SU-DHL-6 (cell line): Measurements from ENCODE around the gene CWC27.

Source experiments
- H2AFZ ChIP-seq: fragments of 200-600 bp; sonication (generic); 2 replicates; pipeline ENCODE4 v1.6.1; 2014; ENCODE audit warnings: low read depth, mild to moderate bottlenecking, moderate library complexity, mixed read lengths, antibody characterized with exemption, low read length; ENCODE audit not compliant: severe bottlenecking
- H3F3A ChIP-seq: fragments of 200-600 bp; shearing (Covaris generic); 2 replicates; pipeline ENCODE4 v1.6.0; 2016; ENCODE audit warnings: antibody characterized with exemption, mild to moderate bottlenecking; ENCODE audit not compliant: insufficient read depth
- H3K27ac ChIP-seq: fragments of 200-600 bp; sonication (generic); 2 replicates; pipeline ENCODE4 v1.5.1; 2016; ENCODE audit warnings: low read depth, mild to moderate bottlenecking, low read length, moderate library complexity, mixed read lengths
- H3K27me3 ChIP-seq: fragments of 200-600 bp; sonication (generic), shearing (Covaris generic); 2 replicates; pipeline ENCODE4 v1.6.0; 2014; ENCODE audit warnings: mild to moderate bottlenecking, low read length
- H3K36me3 ChIP-seq: fragments of 200-600 bp; sonication (generic); 2 replicates; pipeline ENCODE4 v1.6.1; 2014; ENCODE audit warnings: mild to moderate bottlenecking, low read length, mixed read lengths
- H3K4me2 ChIP-seq: fragments of 300-600, 200-600 bp; shearing (Covaris generic), sonication (generic); 2 replicates; pipeline ENCODE4 v1.6.0; 2014; ENCODE audit warnings: low read length, low read depth, mild to moderate bottlenecking; ENCODE audit not compliant: poor library complexity, severe bottlenecking
- H3K4me3 ChIP-seq: fragments of 200-600 bp; sonication (generic); 2 replicates; pipeline ENCODE4 v1.5.1; 2014; ENCODE audit warnings: antibody characterized with exemption, low read length, mild to moderate bottlenecking, mixed read lengths; ENCODE audit not compliant: insufficient read depth, poor library complexity, severe bottlenecking
- H3K79me2 ChIP-seq: fragments of 200-600 bp; sonication (generic); 2 replicates; pipeline ENCODE4 v1.6.1; 2014; ENCODE audit warnings: mild to moderate bottlenecking, low read length, moderate library complexity; ENCODE audit not compliant: insufficient read depth
- H3K9ac ChIP-seq: fragments of 200-600 bp; sonication (generic); 2 replicates; pipeline ENCODE4 v1.7.0; 2014; ENCODE audit warnings: mild to moderate bottlenecking, low read length
- H3K9me2 ChIP-seq: fragments of 200-600 bp; sonication (generic); replicated peaks from 2 replicates; pipeline ENCODE4 v1.6.1; 2014; ENCODE audit warnings: low read length; ENCODE audit not compliant: insufficient read depth
- H3K9me3 ChIP-seq: fragments of 200-600 bp; sonication (generic); 2 replicates; pipeline ENCODE4 v1.6.1; 2014; ENCODE audit warnings: low read length, mixed read lengths; ENCODE audit not compliant: insufficient read depth
- H4K20me1 ChIP-seq: fragments of 200-600 bp; sonication (generic); 2 replicates; pipeline ENCODE4 v1.6.1; 2014; ENCODE audit warnings: low read depth, mild to moderate bottlenecking, antibody characterized with exemption, low read length, moderate library complexity, mixed read lengths
- CTCF ChIP-seq: fragments of 200-600 bp; sonication (generic); IDR thresholded peaks from one replicate; pipeline ENCODE4 v1.5.1; 2017; ENCODE audit warnings: antibody characterized with exemption, mild to moderate bottlenecking, low read length, moderate library complexity; ENCODE audit not compliant: insufficient read depth, poor library complexity, severe bottlenecking
- EZH2phosphoT487 ChIP-seq: fragments of 200-600 bp; sonication (generic), shearing (Covaris generic); conservative IDR thresholded peaks from 2 replicates; pipeline ENCODE4 v1.6.1; 2018; ENCODE audit warnings: mild to moderate bottlenecking, antibody characterized with exemption, low read length, moderate library complexity, mixed read lengths

The CWC27 gene

GRCh38 chr5:64939772-64940510 lies 171.2 kb downstream of the CWC27 start:
- Histone ChIP-seq H3K4me3 (no peak overlapping the region), H3K79me2 (no peaks in the 10 kb centered on the region), H3F3A (no peaks in the 10 kb centered on the region), H3K27ac (no peak overlapping the region), H3K4me2 (no peak overlapping the region), H3K36me3 (no peaks in the 10 kb centered on the region), H3K27me3 (no peaks in the 10 kb centered on the region), H3K9ac (no peak overlapping the region), H3K9me3 (no peaks in the 10 kb centered on the region), H4K20me1 (no peaks in the 10 kb centered on the region), H3K9me2 (no peaks in the 10 kb centered on the region), H2AFZ (no peak overlapping the region)
- TF ChIP-seq CTCF (no peak), EZH2phosphoT487 (no peak)

GRCh38 chr5:64942460-64942859 lies 173.7 kb downstream of the CWC27 start:
- no peaks in the 10 kb centered on the region for H4K20me1 ChIP-seq
- TF ChIP-seq EZH2phosphoT487 (no peak), CTCF (no peak)
- no peak overlapping the region for H2AFZ ChIP-seq
- no peak overlapping the region for H3K4me2 ChIP-seq
- no peaks in the 10 kb centered on the region for H3K79me2 ChIP-seq
- no peaks in the 10 kb centered on the region for H3K27me3 ChIP-seq
- no peaks in the 10 kb centered on the region for H3K36me3 ChIP-seq
- no peaks in the 10 kb centered on the region for H3K9me3 ChIP-seq
- no peak overlapping the region for H3K27ac ChIP-seq
- H3F3A ChIP-seq: no peaks in the 10 kb centered on the region
- no peak overlapping the region for H3K9ac ChIP-seq
- no peaks in the 10 kb centered on the region for H3K9me2 ChIP-seq
- no peak overlapping the region for H3K4me3 ChIP-seq

GRCh38 chr5:64944868-64945267 lies 176.1 kb downstream of the CWC27 start:
- Histone ChIP-seq H3F3A (no peaks in the 10 kb centered on the region), H3K4me3 (no peak overlapping the region), H3K9me3 (no peaks in the 10 kb centered on the region), H3K27me3 (no peaks in the 10 kb centered on the region), H3K27ac (no peak overlapping the region), H3K4me2 (no peak overlapping the region), H3K9ac (no peak overlapping the region), H3K79me2 (no peaks in the 10 kb centered on the region), H3K36me3 (no peaks in the 10 kb centered on the region), H3K9me2 (no peaks in the 10 kb centered on the region), H4K20me1 (no peaks in the 10 kb centered on the region), H2AFZ (no peak overlapping the region)
- TF ChIP-seq CTCF: no peak
- TF ChIP-seq EZH2phosphoT487: no peak
